GM21390 (cell line): ENCODE data around the gene CD247.

ENCODE experiments used
- ATAC-seq: cut with Tn5 transposase; IDR thresholded peaks from one replicate; pipeline ENCODE4 v1.9.1; 2021; ENCODE audit not compliant: unreplicated experiment

The CD247 gene

DNA sequence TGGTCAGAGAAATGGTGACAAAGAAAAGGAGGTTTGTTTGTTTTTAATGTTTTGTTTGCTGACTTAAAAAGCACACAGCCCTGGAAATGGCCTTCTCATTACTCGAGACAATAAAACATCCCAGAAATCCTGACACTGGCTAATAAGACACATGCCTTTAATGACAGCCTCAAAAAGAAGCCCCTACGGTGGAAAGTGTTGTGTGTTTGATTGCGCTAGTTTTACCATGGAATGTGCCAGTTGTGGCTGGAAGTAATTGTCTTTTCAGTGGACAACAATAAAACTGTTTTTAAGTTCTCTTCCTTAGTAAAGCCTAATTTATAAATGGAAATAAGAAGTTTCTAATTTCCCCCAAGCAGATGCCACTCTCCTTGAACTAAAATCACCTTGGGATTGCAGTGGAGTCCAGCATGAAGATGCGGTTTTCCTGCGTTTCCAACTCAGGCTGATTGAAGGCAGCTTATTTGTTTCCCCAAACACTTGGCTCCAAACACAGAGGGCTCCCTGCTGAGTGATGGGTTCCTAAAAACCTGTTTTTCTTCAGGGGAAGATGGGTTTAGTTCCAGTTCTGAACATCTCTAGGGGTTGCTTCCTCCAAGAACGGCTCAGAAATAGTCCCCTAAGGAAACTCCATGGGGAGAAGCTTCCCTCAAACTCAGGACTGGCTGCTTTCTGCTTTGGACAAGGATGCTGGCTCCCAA is 54.3 kb downstream of the CD247 start:
- ATAC-seq = no peak

DNA sequence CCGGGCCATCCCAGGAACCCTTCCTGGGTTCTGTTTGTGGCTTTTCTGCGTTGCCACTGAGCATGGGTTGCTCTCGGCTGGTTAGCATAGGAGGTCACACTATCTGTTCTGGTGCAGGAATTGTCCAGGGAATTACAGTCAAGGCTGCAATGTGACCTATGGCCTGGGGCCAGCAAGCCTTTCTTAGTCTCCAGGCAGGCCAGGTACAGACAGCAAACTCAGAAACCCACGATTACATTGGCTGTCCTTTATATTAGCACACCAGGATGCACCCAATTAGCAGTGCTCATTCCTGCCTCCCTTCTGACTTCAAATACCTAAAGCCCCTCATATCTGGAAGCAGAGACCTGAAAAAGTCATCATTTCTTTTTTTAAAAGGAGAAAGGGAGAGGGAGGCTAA is 55.2 kb downstream of the CD247 start:
- no peak for ATAC-seq

DNA sequence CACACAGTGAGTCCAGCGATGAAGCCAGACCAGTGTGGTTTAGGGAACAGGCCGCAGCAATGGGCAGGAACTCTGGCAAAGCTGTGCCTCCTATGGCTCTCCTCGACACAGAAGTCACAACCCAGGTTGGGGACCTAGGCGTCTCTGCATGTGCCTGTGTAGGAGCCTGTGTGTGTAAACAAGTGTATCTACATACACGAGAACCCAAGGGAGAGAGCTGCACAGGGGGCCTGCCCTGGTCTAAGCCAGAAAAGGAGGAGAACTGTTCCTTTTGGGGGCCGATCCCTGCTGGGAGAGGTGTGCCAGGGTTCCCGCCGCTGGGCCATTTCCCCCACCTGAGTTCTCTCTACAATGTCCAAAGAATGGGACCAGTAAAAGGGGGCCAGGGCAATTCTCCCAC is 56.0 kb downstream of the CD247 start:
- ATAC-seq = no peak

DNA sequence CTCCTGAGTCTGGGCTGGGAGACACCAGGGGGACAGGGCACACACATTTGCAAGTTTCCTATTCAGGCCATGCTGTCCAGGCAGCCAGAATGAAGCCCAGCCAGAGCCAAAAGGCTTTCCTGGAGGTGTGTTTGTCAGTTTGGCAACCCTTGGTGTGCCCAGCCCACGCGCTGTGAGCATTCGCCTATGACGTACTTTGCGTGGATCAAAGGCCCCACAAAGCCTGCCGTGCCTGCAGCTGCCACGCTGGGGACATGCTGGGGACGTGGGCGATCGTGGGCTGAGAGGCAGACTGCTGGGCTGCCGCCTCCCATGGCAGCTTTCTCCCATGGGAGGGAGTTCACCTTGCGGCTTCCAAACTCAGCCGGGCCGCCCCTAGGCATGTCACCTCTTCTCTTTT is 57.5 kb downstream of the CD247 start:
- ATAC-seq = no peak

DNA sequence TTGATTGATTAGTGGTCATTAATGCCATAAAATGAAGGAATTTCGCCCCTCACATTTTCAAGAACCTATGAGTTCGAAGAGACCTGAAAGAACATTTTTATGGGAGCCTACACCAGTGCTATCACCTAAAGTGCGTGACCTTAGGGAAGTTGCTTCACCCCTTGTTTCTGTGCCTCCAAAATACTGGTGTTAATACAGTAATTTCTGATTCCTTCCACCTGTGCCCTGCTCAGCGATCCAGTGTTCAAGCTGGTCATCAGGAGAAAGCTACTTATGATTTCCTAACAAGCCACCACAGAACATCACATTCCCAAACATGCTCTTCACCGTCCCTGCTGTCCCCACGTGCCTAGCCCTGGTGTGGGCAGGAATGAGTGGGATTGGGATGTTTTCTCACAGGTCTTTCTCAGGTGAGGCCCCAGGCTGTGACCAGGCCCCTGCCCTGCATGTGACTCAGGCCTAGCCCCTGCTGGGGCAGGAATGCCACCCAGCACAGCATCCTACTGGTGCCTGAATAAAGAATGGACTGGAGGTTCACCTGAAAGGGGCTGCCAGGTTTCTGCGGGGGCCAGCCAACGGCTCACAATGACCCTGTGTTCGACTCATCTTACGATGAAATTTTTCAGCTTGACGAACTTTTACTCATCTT is 60.3 kb downstream of the CD247 start:
- no peak for ATAC-seq

DNA sequence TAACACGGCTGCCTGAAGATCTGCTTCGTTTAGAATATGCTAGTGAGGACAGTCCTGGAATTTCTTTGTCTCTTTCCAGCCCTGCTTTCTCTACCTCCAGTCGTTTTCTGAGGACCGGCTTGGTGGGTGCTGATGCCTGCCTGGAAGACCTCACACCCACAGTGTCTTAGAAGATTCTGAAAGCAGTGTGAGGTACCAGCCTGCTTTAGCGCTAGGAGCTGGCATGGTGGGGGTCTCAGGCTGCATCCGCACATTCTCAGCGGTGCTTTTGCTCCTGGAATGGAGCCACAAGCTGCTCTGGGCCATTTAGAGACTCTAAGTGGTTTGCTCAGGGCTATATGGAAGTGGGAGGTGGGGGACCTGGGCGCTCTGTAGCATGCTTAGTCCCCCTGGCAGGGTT is 61.4 kb downstream of the CD247 start:
- no peak for ATAC-seq

DNA sequence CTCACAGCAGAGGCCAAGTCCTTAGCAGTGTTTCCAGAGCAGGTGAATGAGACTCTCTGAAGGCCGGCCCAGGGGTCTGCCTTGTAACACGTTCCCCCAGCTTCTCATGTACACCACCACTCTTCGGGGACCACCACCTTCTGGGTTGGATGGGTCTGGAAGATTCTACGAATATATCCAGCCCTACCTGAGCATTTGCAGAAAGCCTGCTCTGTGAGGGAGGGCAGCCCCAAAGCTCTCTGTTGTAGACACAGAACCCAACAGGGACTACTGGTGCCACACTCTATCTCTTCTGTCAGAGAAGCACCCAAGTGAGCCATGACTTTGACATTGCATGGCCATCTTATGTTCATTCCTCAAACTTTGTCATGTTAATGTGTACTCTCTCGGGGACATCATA is 61.8 kb downstream of the CD247 start:
- ATAC-seq = no peak

DNA sequence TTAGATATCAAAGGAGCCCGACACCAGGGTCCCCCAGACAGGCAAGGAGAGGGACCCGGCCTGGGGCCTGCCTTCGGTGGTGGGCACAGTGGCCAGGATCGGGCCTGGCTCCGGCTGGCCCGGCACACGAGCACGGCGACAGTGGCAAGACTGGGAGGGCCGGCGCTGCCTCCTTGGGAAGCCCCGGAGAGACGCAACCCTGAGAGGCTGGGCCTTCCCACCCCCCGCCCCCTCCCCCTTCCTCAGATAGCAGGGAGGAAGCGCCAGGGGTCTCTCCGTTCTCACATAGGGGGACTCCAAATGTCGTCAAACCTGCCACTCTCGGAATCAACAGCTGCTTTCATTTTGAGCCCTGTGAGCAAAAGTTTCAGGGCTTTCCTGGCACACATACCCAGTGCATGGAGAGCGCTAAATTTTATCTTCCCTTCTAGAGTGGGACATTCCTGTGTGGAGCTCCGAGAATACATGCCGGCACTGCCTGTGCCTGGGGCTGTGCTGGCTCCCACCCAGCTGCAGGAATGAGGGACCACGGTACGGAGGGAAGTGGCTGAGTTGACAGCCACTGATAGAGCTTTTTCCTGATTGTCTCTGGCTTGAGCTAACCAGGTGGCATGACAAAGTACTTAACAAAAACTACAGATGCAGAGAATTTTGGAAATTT is 62.4 kb downstream of the CD247 start:
- peak; percentile 30 for ATAC-seq

DNA sequence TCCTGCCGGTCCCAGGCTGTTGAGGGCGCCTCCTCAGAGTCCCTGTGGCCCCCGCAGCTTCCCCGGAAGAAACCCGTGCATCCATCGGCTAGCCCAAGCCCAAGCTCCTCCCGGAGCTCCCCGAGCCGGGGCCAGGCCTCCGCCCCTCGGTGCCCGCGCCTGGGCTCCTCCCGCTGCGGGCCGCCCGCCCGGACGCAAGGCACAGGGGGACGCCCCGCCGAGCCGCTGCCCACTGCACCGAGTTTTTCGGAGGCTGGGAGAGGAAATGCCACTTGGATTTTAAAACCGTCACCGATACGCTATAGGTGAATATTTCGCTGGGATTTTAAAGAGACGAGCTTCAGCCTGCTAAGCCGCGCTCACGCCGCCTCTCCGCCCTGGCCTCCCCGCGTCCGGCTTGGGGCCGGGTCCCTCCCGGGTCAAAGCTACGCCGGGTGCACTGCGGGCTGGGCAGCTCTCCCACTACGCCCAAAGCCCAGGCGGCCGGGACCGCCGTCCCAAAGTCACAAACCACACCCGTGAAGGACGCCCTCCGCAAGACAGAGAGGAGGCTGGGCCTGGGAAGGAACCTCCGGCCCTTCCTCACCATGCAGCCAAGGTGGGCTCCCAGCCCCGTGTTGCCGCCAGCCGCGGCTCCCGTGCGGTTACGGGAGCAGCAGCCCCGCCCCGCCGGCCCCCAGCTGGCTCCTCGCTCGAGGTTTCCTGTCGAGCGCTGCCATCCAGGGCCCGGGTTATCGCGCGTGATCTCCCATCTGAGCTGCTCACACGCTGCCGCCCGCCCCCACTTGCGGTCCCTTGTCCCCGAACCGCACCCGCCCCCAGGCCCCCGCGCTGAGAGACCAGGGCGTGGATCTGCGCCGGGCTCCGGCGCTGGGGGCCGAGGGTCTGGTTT is 63.2 kb downstream of the CD247 start:
- peak; percentile 62 for ATAC-seq

DNA sequence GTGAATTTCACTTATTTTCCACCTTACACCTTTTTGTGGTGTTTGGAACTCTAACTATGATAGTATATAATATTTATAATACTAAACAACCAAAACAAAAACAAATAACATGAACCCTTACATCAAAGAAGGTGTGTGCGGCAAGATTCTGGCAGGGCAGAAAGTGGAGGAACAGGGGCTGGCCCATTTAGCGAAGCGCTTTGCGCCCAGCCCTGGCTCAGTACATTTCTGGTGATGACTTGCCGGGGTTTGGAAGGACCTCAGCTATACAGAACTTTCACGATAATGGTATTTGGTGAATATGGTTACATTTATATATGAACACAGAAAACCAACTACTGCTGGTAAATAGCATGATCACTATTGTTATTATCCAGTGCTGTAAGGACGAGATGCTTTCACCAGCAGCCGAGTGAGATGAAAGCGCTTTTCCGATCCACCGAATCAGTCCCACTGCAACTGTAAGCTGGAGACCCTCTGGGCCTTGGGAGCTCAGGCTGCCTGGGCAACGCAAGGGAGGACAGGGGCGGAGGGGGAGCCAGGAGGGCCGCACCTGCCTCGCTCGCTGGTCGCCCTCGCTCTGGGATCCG is 63.9 kb downstream of the CD247 start:
- no peak for ATAC-seq

DNA sequence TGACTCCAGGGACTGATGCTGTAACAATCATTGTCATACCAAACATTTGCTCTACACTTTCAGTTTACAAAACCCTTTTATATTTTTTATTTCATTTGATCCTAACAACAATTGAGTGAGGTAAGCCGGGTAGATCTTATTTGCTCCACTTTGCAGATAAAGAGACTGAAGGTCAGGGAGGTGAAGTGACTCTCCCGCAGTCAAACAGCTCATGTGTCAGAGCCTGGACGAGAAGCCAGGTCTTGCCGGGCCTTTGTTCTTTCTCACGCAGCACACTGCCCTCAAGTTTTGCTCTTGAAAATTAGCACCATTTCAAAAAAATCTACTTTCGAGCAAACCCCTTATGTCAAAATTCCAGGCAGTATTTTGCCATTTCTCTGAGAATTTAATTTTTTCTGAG is 65.2 kb downstream of the CD247 start:
- ATAC-seq = no peak

DNA sequence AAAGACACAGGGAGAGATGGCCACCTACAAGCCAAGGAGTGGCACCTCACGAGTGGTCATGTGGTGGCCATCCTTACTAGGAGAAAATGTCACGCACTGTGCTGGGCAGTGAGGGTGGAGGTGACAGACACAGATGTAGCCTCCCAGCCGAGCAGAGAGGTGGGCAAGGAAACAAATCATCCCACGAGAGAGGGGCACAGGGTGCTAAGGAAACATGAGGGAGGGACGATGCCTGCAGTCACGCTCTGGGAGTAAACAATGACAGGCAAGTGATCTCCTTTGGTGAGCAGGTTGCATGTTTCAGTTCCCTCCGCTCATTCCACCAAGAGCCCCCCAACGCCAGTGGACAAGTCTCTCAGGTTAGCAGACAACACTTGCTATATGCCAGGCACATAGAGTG is 65.8 kb downstream of the CD247 start:
- ATAC-seq = no peak

DNA sequence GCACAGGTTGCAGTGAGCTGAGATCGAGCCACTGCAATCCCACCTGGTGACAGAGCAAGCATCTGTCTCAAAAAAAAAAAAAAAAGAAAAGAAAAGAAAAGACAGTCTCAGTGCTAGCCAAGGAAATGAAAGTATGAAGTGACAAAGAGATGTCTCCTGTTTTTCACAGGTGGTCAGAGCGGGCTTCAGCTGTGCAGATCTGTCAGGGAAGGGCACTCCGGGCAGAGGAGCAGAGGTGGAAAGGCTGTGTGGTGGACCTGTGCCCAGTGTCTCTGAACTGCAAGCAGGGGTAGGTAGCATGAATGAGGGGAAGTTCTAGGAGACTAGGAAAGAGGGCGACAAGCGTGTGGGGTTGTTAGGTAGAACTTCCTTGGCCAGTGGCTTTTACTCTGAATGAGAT is 67.5 kb downstream of the CD247 start:
- no peak for ATAC-seq

DNA sequence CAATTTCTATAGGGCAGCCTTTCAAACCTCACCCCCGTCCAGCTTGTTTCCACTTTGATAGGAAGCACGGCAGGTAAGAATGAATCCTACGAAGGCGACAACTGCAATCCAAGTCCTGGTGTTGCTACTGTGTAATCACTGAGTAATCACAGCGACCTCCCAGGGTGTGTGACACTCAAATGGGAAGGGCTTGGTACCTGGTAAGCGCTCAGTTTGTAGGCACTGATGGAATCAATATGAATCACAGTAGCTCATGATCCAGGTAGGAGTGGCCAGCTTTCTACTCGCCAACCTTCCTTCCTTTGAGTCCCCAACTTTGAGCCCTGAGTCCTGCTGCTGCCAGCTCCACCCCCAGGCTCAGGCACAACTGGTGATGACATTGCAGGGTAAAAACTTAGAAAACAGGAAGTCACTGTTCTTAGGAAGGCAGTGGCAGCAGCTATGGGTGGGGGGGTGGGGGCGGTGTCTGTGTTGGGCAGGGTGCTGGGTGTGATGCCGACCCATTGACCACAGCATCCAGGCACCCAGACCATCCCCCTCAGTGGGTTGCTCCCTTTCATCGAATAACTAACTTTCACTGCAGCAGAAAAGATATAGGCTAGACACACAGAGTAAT is 70.7 kb downstream of the CD247 start:
- ATAC-seq = peak; percentile 76

DNA sequence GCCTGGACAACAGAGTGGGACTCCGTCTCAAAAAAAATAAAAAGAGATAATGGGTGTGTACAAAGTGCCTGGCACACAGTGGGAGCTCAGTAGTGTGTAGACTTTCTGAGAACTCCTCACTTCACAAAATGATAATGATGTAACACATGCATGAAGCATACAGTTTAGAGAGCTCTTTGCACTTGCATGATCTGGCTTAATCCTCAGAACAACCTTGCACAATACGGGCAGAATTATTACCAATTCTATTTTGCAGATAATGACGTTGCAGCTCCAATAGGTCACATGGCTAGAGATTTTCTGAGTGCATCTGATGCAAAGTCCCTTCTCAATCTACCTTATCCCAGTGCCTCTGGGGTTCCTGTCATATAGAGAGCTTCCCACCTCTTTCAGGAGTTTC is 71.4 kb downstream of the CD247 start:
- ATAC-seq = no peak

DNA sequence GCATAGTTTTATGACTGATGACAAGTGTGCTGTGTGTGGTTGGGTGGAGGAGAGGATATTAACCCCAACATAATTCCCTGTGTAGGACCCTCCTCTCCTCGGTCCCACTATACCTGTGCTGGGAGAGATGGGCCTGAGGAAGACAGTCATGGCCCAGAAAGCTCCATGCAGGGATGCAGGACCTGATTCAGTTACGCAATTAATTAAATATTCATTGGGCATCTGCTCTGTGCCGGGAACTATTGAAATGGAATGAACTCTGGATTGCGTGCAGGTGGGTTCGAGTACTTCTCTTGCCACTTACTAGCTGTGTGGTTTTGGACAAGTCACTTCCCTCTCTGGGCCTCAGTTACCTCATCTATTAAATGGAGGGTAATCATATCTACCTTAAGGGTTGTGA is 74.6 kb downstream of the CD247 start:
- ATAC-seq = no peak

DNA sequence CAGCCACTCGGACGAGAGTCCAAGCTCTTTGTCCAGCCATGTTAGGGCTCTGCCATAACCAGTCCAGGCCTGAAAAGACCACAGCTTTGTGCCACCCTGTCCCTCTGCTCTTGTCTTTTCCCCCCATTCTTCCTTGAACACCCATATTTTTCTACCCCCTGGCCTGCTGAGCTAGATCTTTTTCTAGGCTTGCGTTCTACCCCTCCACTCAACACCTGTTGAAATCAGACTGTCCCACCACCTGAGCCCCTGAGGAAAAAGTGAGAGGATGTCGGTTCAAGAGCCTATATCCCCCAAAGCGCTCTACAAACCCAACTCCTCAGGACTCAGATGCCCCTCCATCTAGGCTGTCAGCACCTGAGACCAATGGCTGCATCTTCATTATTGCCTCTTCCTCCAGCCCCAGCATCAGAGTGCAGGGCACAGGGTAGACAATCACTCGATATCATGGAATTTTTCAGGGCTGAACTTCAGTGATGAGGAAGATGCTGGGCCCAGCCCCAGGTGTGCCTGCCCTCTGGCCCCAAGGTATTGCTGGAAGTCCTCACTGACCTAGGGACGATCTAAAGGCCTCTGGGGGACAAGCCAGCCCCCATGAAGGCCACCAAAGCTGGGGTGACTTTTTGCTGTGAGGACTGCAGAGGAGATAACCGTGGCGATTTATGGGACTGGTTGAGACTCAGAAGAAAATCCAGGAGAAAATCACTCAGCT is 75.3 kb downstream of the CD247 start:
- no peak for ATAC-seq

DNA sequence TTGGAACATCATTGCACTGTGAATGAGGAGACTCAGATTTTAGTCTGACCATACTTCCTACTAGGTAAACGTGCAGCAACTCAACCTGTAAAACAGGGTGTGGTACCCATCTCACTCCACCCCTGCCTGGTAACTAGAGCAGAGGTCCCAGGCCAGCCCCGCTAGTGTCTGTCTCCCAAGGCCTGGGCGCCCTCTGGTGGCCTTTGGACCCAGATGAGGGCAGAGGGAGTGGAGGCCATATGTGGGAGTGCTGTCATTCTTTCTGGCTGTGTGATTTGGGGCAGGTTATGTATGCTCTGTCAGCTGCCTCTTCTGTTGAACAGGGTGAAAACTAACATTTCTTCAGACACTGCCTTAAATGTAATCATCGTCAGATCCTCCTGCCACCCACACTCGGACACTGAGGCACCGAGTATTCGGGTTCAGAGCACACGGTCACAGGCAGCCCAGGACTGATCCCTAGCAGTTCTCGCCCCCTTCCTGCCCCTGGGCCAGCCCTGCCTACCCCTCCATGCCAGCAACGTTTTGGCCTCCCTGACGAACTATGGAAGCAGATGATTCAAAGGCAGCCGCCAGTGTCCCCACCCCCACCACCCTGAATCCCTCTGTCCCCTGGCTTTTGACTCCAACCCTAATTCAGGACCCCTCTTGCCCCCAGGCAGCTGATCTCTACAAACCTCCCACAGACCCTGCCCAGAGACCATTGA is 76.0 kb downstream of the CD247 start:
- peak; percentile 92 for ATAC-seq

DNA sequence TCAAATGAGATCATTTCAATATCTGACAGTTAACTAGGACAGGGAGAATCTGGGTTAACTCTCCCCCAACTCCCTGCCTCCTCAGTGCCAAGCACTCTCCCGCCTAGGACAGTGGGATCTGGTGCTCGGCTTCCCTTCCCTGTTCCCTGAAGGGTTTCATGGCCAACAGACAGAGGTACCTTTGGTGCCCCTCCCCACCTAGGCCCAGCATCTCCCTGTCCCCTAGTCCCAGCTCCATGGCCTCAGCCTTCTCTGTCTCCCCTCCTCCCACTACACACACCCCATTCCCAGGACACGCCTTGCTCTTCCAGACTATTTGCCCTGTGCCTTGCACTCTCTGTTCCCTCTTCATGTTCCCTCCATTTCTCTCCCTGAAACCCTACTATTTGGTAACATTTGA is 77.1 kb downstream of the CD247 start:
- no peak for ATAC-seq
